Kidney epithelial cell (primary cell): ENCODE results near the gene ELP4. TPM values are rescaled to one million over a fixed set of nuclear protein-coding genes. Genes with fewer than 3 reads are reported as not detected.

ENCODE experiments used
- DNase-seq: peaks from one replicate; pipeline ENCODE4 v3.0.0-alpha.2; 2010; ENCODE audit warnings: low read depth
- H3K27me3 ChIP-seq: 2 replicates; pipeline ENCODE4 v1.6.0; 2011; ENCODE audit warnings: low read length; ENCODE audit not compliant: control insufficient read depth, insufficient read depth
- H3K36me3 ChIP-seq: 2 replicates; pipeline ENCODE4 v1.5.1; 2011; ENCODE audit warnings: low read length; ENCODE audit not compliant: control insufficient read depth, insufficient read depth
- H3K4me3 ChIP-seq: 2 replicates; pipeline ENCODE4 v1.5.1; 2011; ENCODE audit warnings: low read depth, mild to moderate bottlenecking, control low read depth, low read length
- CTCF ChIP-seq: IDR thresholded peaks from 2 replicates; pipeline ENCODE4 v1.5.1; 2011; ENCODE audit warnings: mild to moderate bottlenecking, moderate library complexity, low read length, control low read depth, inconsistent platforms; ENCODE audit not compliant: insufficient read depth, poor library complexity, severe bottlenecking
- total RNA-seq: library from RNA; depleted of rRNA; stranded (reverse); fragments of >200 nt; gene quantifications from 2 replicates; pipeline ENCODE4 v1.2.3, GENCODE V29; 2015

Gene ELP4
- total RNA-seq, 1 donor from 2014 or later: 19.1 TPM

DNA sequence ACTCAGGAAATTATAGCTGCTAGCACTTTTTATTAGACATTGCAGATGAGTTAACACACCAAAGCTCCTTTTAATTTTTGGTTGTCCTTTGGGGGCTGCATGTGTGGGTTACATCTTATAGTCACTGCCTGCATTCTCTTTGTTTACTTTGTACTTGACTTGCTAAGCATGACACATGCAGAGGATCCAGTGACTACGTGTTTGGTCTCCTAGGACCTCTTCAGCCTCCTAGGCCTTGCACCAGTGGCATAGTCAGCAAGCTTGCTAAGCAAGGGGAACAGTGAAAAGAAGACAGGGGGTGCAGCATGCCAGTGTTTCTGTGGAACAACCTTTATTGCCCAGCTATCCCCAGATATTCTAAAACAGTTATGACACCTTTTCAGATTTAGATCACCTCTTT is 193.4 kb downstream of the ELP4 start:
- TF ChIP-seq CTCF: no peak
- no peak for DNase-seq
- Histone ChIP-seq H3K27me3 (no peaks in the 10 kb centered on the region), H3K36me3 (no peaks in the 10 kb centered on the region), H3K4me3 (no peak overlapping the region)

GRCh38 chr11:31706357-31706756 is 196.8 kb downstream of the ELP4 start:
- Histone ChIP-seq H3K36me3 (no peaks in the 10 kb centered on the region), H3K4me3 (no peak overlapping the region), H3K27me3 (no peaks in the 10 kb centered on the region)
- TF ChIP-seq CTCF: no peak
- DNase-seq: no peak

GRCh38 chr11:31711137-31711536 is 201.6 kb downstream of the ELP4 start:
- TF ChIP-seq CTCF: no peak
- Histone ChIP-seq H3K36me3 (no peaks in the 10 kb centered on the region), H3K27me3 (no peaks in the 10 kb centered on the region), H3K4me3 (no peak overlapping the region)
- no peak for DNase-seq

GRCh38 chr11:31712851-31713250 is 203.3 kb downstream of the ELP4 start:
- TF ChIP-seq CTCF: no peak
- Histone ChIP-seq H3K4me3 (no peak overlapping the region), H3K27me3 (no peaks in the 10 kb centered on the region), H3K36me3 (no peaks in the 10 kb centered on the region)
- no peak for DNase-seq

DNA sequence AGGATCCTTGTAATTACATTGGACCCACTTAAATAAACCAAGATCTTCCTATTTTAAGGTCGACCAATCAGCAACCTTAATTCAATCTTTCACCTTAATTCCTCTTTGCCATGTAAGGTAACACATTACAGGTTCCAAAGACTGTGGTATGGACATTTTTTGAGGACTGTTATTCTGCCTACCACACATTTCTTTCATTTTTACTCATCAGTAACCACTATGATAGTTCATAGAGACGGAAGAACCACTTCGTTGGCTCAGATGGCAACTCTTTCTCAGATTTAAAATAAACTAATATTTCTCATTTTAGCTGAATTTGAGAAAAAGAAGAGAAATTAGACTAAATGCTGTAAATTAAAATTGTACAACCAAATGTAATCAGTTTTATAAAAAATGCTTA is 205.3 kb downstream of the ELP4 start:
- no peak for TF ChIP-seq CTCF
- Histone ChIP-seq H3K36me3 (no peaks in the 10 kb centered on the region), H3K27me3 (no peaks in the 10 kb centered on the region), H3K4me3 (no peak overlapping the region)
- no peak for DNase-seq

DNA sequence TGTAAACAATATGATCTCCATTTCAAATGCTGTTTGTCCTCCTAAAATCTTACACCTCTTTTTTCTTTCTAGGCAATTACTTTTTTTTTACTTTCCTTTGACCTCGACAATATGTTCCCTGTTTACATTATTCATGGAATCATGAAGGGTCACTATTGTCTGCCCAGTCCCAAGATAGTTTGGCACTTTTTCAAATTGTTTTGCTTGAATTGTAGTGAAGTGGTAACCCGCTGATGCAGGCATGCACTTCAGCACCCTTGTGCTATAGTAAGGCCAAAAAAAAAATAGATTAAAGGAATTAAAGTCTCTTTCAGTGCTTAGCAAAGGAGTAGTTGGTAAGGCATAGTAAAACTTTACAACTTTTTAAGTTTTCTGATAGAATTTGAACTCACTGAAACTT is 210.7 kb downstream of the ELP4 start:
- no peak for TF ChIP-seq CTCF
- Histone ChIP-seq H3K36me3 (no peaks in the 10 kb centered on the region), H3K27me3 (no peaks in the 10 kb centered on the region), H3K4me3 (no peak overlapping the region)
- no peak for DNase-seq
